ENCODE measurements around the gene AXIN1.

AXIN1 gene

GRCh38 chr16:376817-377418, 24.4 kb upstream of the AXIN1 start:
- Histone ChIP-seq H3K4me3 (ENCODE audit: low read depth in 1 of 2, low read length in 1 of 2) (no peak overlapping the region), H3K27ac (no peak overlapping the region), H3K36me3 (peaks cover 60% of the 10 kb centered on the region), H3K27me3 (no peaks in the 10 kb centered on the region), H3K9me3 (no peaks in the 10 kb centered on the region), H3K4me1 (ENCODE audit: control insufficient read depth in 1 of 2, insufficient read depth in 1 of 2, low read depth in 1 of 2, low read length in 1 of 2) (peaks cover 21% of the 10 kb centered on the region in 2 experiments)
- TF ChIP-seq CTCF (IDR thresholded peaks at IDR 0.05), result no peak

GRCh38 chr16:375927-376816, 23.6 kb upstream of the AXIN1 start:
- no peak overlapping the region for H3K4me3 ChIP-seq (ENCODE audit: low read depth in 1 of 2, low read length in 1 of 2)
- no peak for TF ChIP-seq CTCF (IDR thresholded peaks at IDR 0.05)
- H3K27me3 ChIP-seq, result no peaks in the 10 kb centered on the region
- H3K4me1 ChIP-seq (ENCODE audit: control insufficient read depth in 1 of 2, insufficient read depth in 1 of 2, low read depth in 1 of 2, low read length in 1 of 2), result peaks cover 20 to 21% of the 10 kb centered on the region in 2 experiments
- H3K36me3 ChIP-seq, result peaks cover 68% of the 10 kb centered on the region
- no peak overlapping the region for H3K27ac ChIP-seq
- no peaks in the 10 kb centered on the region for H3K9me3 ChIP-seq

GRCh38 chr16:375212-375611, 22.7 kb upstream of the AXIN1 start:
- Histone ChIP-seq H3K4me3 (ENCODE audit: low read depth in 1 of 2, low read length in 1 of 2) (no peak overlapping the region), H3K27ac (no peak overlapping the region), H3K9me3 (no peaks in the 10 kb centered on the region), H3K27me3 (no peaks in the 10 kb centered on the region), H3K4me1 (ENCODE audit: control insufficient read depth in 1 of 2, insufficient read depth in 1 of 2, low read depth in 1 of 2, low read length in 1 of 2) (peaks cover 19% of the 10 kb centered on the region in 2 experiments), H3K36me3 (peaks cover 70% of the 10 kb centered on the region)
- no peak for TF ChIP-seq CTCF (IDR thresholded peaks at IDR 0.05)

- H3K36me3 ChIP-seq, result peaks cover 73% of the 10 kb centered on the region
- no peak overlapping the region for H3K27ac ChIP-seq
These were observed 22.0 kb upstream of the AXIN1 start for GRCh38 chr16:374616-374926.

More at GRCh38 chr16:374616-374926, 22.0 kb upstream of the AXIN1 start:
- H3K9me3 ChIP-seq, result no peaks in the 10 kb centered on the region
- peaks cover 18% of the 10 kb centered on the region in 2 experiments for H3K4me1 ChIP-seq (ENCODE audit: control insufficient read depth in 1 of 2, insufficient read depth in 1 of 2, low read depth in 1 of 2, low read length in 1 of 2)
- no peak overlapping the region for H3K4me3 ChIP-seq (ENCODE audit: low read depth in 1 of 2, low read length in 1 of 2)
- no peak for TF ChIP-seq CTCF (IDR thresholded peaks at IDR 0.05)
- H3K27me3 ChIP-seq, result peaks cover 6% of the 10 kb centered on the region
